Adrenal gland (tissue), 12 donors: ENCODE measurements around the gene CNPPD1. TPM values are rescaled to one million over a fixed set of nuclear protein-coding genes. Genes with fewer than 3 reads are reported as not detected.
A peak's percentile ranks its signal among the peaks of the same experiment; 100 is the strongest.

Experiments used
- DNase-seq, 7 donors: peaks; one replicate each; pipeline ENCODE4 v3.0.0-alpha.2; 2019 to 2020
- H3K27ac ChIP-seq, 5 donors: fragments of 200-600 bp; sonication (generic) in 4 of 5; 1 replicate in 3 of 5; 2 replicates in 2 of 5; pipeline versions ENCODE4 v1.5.1 to v1.8.0; 2016 to 2020; ENCODE audit warnings: mild to moderate bottlenecking in 1 of 5
- H3K27me3 ChIP-seq: fragments of 200-600 bp; 2 replicates; pipeline ENCODE4 v1.8.0; 2021
- H3K36me3 ChIP-seq, 2 donors: fragments of 200-600 bp; replicated peaks in 1 of 2; 1 replicate in 1 of 2; 2 replicates in 1 of 2; pipeline versions ENCODE4 v1.5.1 to v1.8.0; 2018 to 2022
- H3K4me1 ChIP-seq, 2 donors: fragments of 200-600 bp; replicated peaks in 1 of 2; 1 replicate in 1 of 2; 2 replicates in 1 of 2; pipeline versions ENCODE4 v1.5.1 to v1.8.0; 2018 to 2021
- H3K4me3 ChIP-seq, 4 donors: fragments of 200-600 bp; sonication (generic) in 3 of 4; one replicate each; pipeline ENCODE4 v1.5.1; 2016 to 2018
- H3K9me3 ChIP-seq, 3 donors: fragments of 200-600 bp; sonication (generic) in 1 of 3; replicated peaks in 1 of 3; 1 replicate in 2 of 3; 2 replicates in 1 of 3; pipeline versions ENCODE4 v1.5.1 to v1.8.0; 2016 to 2021
- POLR2A ChIP-seq, 2 donors: fragments of 450-650 bp; IDR thresholded peaks; one replicate each; pipeline ENCODE4 v1.6.1; 2017; ENCODE audit warnings: antibody characterized with exemption in 2 of 2, mild to moderate bottlenecking in 2 of 2, moderate library complexity in 1 of 2
- WGBS, 4 donors: extraction: QIAGEN DNeasy Blood & Tissue Kit in 2 of 4; methylation state at CpG; one replicate each; pipeline versions ENCODE4 v1.1.5 to v1.1.7; 2013 to 2017; 5-methylcytosine and 5-hydroxymethylcytosine counted together
- intact Hi-C, 2 donors: fragments of 100-400 bp; cut with DNase I; formaldehyde crosslinking; loops; one replicate each; pipeline versions ENCODE4 v1.14.1 to v1.15.0; 2022 to 2023
- polyA plus RNA-seq, 3 donors: library from polyadenylated mRNA; stranded (reverse); fragments of 200-250 nt in 2 of 3; fragments of 350-450 nt in 1 of 3; fragmentation: Illumina TruSeq in 1 of 3; extraction: RNeasy Lipid Tissue Mini Kit (QIAGEN cat#74804) in 1 of 3; gene quantifications; one replicate each; pipeline ENCODE4 v1.2.3, GENCODE V29; 2013 to 2014
- total RNA-seq, 9 donors: library from RNA; depleted of rRNA in 4 of 9; stranded (reverse); fragments of >200 nt in 4 of 9; fragments of 120-200 nt in 1 of 9; fragmentation: NEBNext Ultra II Directional in 1 of 9; extraction: Animal tissue kit (Norgen Biotek cat#: 25700) in 1 of 9; gene quantifications; one replicate each; pipeline versions ENCODE4 v1.1.0 to v1.2.4, GENCODE V29; 2013 to 2023
- TF ChIP-seq, protein P1 (sequence below), 6 experiments: fragments of 450-650 bp in 4 of 6; fragments of 200-600 bp in 2 of 6; sonication (generic) in 1 of 6; IDR thresholded peaks; 1 replicate in 5 of 6; 2 replicates in 1 of 6; pipeline versions ENCODE4 v1.5.1 to v1.8.0; 2016 to 2021; ENCODE audit warnings: antibody characterized with exemption in 6 of 6, mild to moderate bottlenecking in 2 of 6, moderate library complexity in 1 of 6
- donor health status: healthy with polysubstance abuse.
- donor health status: Bipolar disorder and iron deficiency.
- donor health status: DM: yes; HTN: yes; CAD: no.
- donor health status: DM: no; HTN: no; CAD: no.
- donor health status: DM: no; HTN: no; CAD: no.
- donor health status: DM: yes; HTN: yes; CAD: no.

The CNPPD1 gene
- total and polyA plus RNA-seq, 12 donors = 32.6 to 137 (median 98.9) TPM

DNA sequence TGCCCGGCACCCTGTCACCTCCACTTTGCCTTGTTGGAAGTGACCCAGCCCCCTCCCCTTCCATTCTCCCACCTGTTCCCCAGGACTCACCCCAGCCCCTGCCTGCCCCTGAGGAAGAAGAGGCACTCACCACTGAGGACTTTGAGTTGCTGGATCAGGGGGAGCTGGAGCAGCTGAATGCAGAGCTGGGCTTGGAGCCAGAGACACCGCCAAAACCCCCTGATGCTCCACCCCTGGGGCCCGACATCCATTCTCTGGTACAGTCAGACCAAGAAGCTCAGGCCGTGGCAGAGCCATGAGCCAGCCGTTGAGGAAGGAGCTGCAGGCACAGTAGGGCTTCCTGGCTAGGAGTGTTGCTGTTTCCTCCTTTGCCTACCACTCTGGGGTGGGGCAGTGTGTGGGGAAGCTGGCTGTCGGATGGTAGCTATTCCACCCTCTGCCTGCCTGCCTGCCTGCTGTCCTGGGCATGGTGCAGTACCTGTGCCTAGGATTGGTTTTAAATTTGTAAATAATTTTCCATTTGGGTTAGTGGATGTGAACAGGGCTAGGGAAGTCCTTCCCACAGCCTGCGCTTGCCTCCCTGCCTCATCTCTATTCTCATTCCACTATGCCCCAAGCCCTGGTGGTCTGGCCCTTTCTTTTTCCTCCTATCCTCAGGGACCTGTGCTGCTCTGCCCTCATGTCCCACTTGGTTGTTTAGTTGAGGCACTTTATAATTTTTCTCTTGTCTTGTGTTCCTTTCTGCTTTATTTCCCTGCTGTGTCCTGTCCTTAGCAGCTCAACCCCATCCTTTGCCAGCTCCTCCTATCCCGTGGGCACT is 5.8 kb upstream of the CNPPD1 start:
- Histone ChIP-seq H3K27me3 (no peaks in the 10 kb centered on the region), H3K36me3 (peaks cover 0 to 55% of the 10 kb centered on the region in 2 donors), H3K27ac (no peak overlapping the region), H3K4me3 (no peak overlapping the region), H3K9me3 (no peaks in the 10 kb centered on the region), H3K4me1 (peaks cover 7 to 10% of the 10 kb centered on the region in 2 donors)
- intact Hi-C loops = no loop called here
- TF ChIP-seq POLR2A (IDR thresholded peaks at IDR 0.05) = no peak
- TF ChIP-seq, protein P1, sequence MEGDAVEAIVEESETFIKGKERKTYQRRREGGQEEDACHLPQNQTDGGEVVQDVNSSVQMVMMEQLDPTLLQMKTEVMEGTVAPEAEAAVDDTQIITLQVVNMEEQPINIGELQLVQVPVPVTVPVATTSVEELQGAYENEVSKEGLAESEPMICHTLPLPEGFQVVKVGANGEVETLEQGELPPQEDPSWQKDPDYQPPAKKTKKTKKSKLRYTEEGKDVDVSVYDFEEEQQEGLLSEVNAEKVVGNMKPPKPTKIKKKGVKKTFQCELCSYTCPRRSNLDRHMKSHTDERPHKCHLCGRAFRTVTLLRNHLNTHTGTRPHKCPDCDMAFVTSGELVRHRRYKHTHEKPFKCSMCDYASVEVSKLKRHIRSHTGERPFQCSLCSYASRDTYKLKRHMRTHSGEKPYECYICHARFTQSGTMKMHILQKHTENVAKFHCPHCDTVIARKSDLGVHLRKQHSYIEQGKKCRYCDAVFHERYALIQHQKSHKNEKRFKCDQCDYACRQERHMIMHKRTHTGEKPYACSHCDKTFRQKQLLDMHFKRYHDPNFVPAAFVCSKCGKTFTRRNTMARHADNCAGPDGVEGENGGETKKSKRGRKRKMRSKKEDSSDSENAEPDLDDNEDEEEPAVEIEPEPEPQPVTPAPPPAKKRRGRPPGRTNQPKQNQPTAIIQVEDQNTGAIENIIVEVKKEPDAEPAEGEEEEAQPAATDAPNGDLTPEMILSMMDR (IDR thresholded peaks at IDR 0.05) = no peak
- DNase-seq = peak in 1 of 7 donors; percentile 18
- 73 to 81% (median 75%) methylated on average over 5 to 8 of the region's 8 CpGs for WGBS, 4 donors

DNA sequence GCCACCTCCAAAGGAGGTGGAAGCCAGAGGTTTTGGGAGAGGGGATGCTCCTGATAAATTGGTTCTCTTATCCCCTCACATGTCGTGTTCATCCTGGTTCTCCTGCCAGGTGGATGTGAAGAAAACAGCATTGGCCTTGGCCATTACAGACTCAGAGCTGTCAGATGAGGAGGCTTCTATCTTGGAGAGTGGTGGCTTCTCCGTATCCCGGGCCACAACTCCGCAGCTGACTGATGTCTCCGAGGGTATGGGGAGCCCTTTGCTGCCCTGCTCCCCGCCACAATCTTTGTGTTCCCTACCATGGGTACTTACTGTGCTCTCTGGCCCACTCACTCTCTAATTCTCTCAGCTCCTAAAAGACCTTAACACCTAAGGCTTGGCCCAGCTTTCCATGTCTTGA is 4.8 kb upstream of the CNPPD1 start:
- intact Hi-C loops = no loop called here
- H3K4me1 ChIP-seq = peaks cover 10 to 14% of the 10 kb centered on the region in 2 donors
- H3K27ac ChIP-seq = no peak overlapping the region
- H3K36me3 ChIP-seq = peaks cover 0 to 55% of the 10 kb centered on the region in 2 donors
- no peaks in the 10 kb centered on the region for H3K9me3 ChIP-seq
- H3K4me3 ChIP-seq = no peak overlapping the region
- no peaks in the 10 kb centered on the region for H3K27me3 ChIP-seq
- WGBS, 4 donors = 88 to 93% (median 91%) methylated on average over 6 of the region's 6 CpGs
- peak in 1 of 7 donors; percentile 16 for DNase-seq
- TF ChIP-seq POLR2A (IDR thresholded peaks at IDR 0.05) = no peak
- TF ChIP-seq, protein P1 (IDR thresholded peaks at IDR 0.05) = no peak

DNA sequence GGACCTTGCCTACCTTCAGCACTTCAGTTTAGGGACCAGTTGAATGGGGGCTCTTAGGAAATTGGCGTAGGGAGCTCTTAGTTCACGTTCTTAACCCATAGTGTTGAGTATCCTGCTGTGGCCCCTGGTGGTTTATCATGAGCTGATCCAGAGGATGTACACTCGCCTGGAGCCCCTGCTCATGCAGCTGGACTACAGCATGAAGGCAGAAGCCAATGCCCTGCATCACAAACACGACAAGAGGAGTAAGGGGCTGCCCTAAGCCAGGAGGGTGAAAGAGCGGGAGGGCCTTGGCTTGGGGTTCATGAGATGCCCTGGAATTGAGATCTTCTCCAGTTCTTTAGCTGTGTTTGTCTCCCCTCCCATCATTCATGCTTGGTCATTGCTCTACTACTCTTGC is 4.2 kb upstream of the CNPPD1 start:
- WGBS, 4 donors = 93 to 98% (median 94%) methylated on average over 5 of the region's 5 CpGs
- DNase-seq = peak in 1 of 7 donors; percentile 20
- peaks cover 13 to 15% of the 10 kb centered on the region in 2 donors for H3K4me1 ChIP-seq
- no peaks in the 10 kb centered on the region for H3K9me3 ChIP-seq
- no peak overlapping the region for H3K4me3 ChIP-seq
- H3K36me3 ChIP-seq = peaks cover 0 to 55% of the 10 kb centered on the region in 2 donors
- no peak overlapping the region for H3K27ac ChIP-seq
- no peak for TF ChIP-seq POLR2A (IDR thresholded peaks at IDR 0.05)
- TF ChIP-seq, protein P1 (IDR thresholded peaks at IDR 0.05) = no peak
- no peaks in the 10 kb centered on the region for H3K27me3 ChIP-seq
- intact Hi-C loops = no loop called here

DNA sequence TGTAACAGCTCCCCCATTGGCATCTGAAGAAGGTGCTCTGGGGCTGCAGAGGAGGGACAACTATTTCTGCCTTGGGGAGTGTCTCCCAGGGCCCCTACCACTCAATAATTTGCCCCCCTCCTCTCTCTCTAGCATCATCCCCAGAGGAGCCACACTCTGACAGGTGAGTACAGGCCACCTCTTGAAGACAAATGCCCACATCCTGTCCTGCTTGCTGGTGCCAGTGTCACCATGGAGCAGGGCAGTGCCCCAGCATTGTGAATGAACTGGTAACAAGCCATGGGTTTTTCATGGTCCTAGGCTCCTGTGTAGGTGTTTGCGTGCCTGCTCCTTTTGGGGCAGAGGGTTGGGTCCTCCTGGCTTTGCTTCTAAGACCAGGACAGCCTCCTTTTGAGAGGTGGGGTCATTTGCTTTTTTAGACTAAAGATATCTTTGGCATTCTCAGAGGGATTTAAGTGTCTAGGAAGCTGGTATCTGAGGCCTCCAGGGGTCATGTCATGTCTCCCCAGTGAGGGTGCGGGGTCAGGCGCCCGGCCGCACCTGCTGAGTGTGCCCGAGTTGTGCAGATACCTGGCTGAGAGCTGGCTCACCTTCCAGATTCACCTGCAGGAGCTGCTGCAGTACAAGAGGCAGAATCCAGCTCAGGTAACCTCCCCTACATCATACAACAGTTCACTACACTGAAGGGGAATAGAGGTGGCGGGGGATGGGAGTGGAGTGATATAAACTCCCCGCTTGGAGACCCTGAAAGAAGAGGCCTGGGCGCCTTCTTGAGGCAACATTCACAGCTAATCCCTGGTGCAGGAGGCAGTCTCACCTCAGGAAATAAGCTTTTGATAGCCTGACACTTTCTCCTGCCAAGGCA is 3.1 kb upstream of the CNPPD1 start:
- TF ChIP-seq, protein P1 (IDR thresholded peaks at IDR 0.05) = no peak
- no peak for TF ChIP-seq POLR2A (IDR thresholded peaks at IDR 0.05)
- Histone ChIP-seq H3K4me3 (no peak overlapping the region), H3K9me3 (no peaks in the 10 kb centered on the region), H3K4me1 (peaks cover 20 to 21% of the 10 kb centered on the region in 2 donors), H3K27me3 (no peaks in the 10 kb centered on the region), H3K27ac (no peak overlapping the region), H3K36me3 (peaks cover 0 to 54% of the 10 kb centered on the region in 2 donors)
- DNase-seq = peak in 2 of 7 donors; percentile 21 to 45
- intact Hi-C loops = no loop called here
- 94 to 96% (median 95%) methylated on average over 9 of the region's 9 CpGs for WGBS, 4 donors
